Gastrocnemius medialis (tissue), 4 donors: ENCODE data around the gene PHF1.

Experiments
- CTCF ChIP-seq, 5 experiments: fragments of 450-650 bp in 3 of 5; fragments of 200-600 bp in 2 of 5; sonication (generic) in 2 of 5; IDR thresholded peaks in 4 of 5; conservative IDR thresholded peaks in 1 of 5; 1 replicate in 4 of 5; 2 replicates in 1 of 5; pipeline ENCODE4 v1.5.1; 2016 to 2019; ENCODE audit warnings: antibody characterized with exemption in 5 of 5, mild to moderate bottlenecking in 3 of 5, moderate library complexity in 3 of 5
- POLR2A ChIP-seq, 2 donors: fragments of 450-650 bp; IDR thresholded peaks; one replicate each; pipeline ENCODE4 v1.6.1; 2017; ENCODE audit warnings: antibody characterized with exemption in 2 of 2, mild to moderate bottlenecking in 2 of 2, moderate library complexity in 2 of 2

DNA sequence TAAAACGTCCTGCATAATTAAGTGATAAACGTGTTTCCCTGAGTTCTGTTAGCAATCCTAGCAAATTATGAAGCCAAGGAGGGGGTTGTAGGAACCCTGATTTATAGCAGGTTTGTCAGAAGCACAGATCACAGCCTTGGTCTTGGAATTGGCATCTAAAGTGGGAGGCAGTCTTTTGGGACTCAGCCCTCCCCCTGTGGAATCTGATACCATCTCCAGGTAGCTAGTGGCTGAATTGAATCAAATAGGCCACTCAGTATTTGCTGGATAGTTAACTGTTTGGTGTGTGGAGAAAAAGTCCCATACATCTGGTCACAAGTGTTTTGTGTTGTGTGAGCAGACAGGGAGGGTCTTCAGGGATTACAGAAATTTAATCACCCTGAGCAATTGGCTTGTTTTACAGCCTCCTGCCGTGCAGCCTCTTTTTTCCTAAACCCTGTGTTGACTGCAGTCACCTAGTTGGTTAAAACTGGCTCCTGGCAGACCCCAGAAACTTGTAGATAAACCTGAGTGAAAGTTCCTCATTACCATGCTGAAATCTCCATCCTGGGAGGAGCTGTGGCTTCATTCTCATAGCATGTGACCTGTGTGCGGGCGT is 38.2 kb upstream of the PHF1 start:
- TF ChIP-seq CTCF (IDR thresholded peaks at IDR 0.05 in 4 of 5, conservative IDR thresholded peaks at IDR 0.05 in 1 of 5) = no peak
- no peak for TF ChIP-seq POLR2A (IDR thresholded peaks at IDR 0.05)
